Gastroesophageal sphincter (tissue), 3 donors: Measurements from ENCODE around the gene ASB2.

Experiments
- POLR2AphosphoS5 ChIP-seq: sonication (generic); formaldehyde crosslinking; IDR thresholded peaks from one replicate; pipeline ENCODE4 v1.6.1; 2017; ENCODE audit warnings: antibody characterized with exemption
- TF ChIP-seq, protein P1 (sequence below), 4 experiments: fragments of 200-600 bp in 2 of 4; fragments of 450-650 bp in 2 of 4; sonication (generic) in 1 of 4; IDR thresholded peaks; one replicate each; pipeline ENCODE4 v1.5.1; 2017 to 2019; ENCODE audit warnings: antibody characterized with exemption in 4 of 4, mild to moderate bottlenecking in 2 of 4, moderate library complexity in 2 of 4

DNA sequence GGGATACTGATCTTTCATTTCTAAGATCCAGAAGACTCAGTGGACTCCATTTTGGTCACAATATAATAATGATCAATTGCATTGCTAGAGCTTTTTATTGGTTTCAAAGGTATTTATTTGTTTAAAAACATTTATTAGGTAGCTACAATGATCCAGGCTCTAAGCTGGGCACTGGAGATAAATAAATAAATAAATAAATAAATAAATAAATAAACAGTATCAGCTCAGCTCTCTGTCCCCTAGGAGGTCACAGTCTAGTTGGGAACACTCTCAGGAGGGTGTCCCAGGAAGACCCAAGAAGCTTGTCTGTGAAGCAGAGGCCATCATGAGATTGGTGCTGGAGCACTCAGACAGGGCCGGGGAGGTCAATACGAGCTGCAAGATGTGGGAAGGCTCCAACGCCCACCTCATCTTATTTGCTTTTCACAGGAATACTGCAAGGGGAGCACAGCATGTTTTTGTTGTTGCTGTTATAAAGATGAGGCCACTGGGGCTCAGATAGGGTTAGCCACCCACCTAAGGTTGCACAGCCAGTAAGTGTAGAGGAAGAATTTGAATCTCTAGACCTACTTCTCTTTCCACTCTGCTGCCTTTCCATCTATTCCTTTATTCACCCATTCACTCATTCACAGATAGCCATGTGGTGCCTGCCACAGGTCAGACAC is 15.5 kb downstream of the ASB2 start:
- TF ChIP-seq, protein P1, sequence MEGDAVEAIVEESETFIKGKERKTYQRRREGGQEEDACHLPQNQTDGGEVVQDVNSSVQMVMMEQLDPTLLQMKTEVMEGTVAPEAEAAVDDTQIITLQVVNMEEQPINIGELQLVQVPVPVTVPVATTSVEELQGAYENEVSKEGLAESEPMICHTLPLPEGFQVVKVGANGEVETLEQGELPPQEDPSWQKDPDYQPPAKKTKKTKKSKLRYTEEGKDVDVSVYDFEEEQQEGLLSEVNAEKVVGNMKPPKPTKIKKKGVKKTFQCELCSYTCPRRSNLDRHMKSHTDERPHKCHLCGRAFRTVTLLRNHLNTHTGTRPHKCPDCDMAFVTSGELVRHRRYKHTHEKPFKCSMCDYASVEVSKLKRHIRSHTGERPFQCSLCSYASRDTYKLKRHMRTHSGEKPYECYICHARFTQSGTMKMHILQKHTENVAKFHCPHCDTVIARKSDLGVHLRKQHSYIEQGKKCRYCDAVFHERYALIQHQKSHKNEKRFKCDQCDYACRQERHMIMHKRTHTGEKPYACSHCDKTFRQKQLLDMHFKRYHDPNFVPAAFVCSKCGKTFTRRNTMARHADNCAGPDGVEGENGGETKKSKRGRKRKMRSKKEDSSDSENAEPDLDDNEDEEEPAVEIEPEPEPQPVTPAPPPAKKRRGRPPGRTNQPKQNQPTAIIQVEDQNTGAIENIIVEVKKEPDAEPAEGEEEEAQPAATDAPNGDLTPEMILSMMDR (IDR thresholded peaks at IDR 0.05): no peak
- no peak for TF ChIP-seq POLR2AphosphoS5
